CD4-positive, alpha-beta T cell treated with Interleukin-4 for 1 hour (primary cell): ENCODE data around the gene ASB7.
"Not testable (repeated sequence)": the region's sequence is repeated elsewhere in the genome, so short reads cannot be mapped to it uniquely, and the experiment has no call there.

Experiments used
- DNase-seq, 2 donors: peaks; one replicate each; pipeline ENCODE4 v3.0.0-alpha.2; 2020 to 2022

The ASB7 gene

GRCh38 chr15:100602064-100602822 is at the start of gene ASB7, which contains the start of gene LINS1:
TSS of gene ASB7 (plus strand) at chr15:100602589. CDS start at chr15:100612217, 9,628 bp downstream.
TSS of gene LINS1 (minus strand) at chr15:100602184. CDS start at chr15:100580842, 21,342 bp downstream.
- peak; percentile 100 for DNase-seq

- DNase-seq = no peak
Measured at GRCh38 chr15:100553468-100553867, 48.9 kb upstream of the ASB7 start.

GRCh38 chr15:100558771-100559254 is 43.6 kb upstream of the ASB7 start:
- DNase-seq = no peak

- no peak for DNase-seq
Measured at GRCh38 chr15:100559330-100559729, 43.1 kb upstream of the ASB7 start.

- DNase-seq = no peak
Measured at GRCh38 chr15:100560323-100560722, 42.1 kb upstream of the ASB7 start.

GRCh38 chr15:100565591-100565990 is 36.8 kb upstream of the ASB7 start:
- no peak for DNase-seq

GRCh38 chr15:100566850-100567628 is 35.4 kb upstream of the ASB7 start:
- no peak for DNase-seq

GRCh38 chr15:100569391-100569790 is 33.0 kb upstream of the ASB7 start:
- DNase-seq = no peak

- DNase-seq = no peak
Measured at GRCh38 chr15:100570275-100570674, 32.1 kb upstream of the ASB7 start.

- no peak for DNase-seq
Measured at GRCh38 chr15:100570735-100571313, 31.6 kb upstream of the ASB7 start.

- peak; percentile 23 to 56 for DNase-seq
Measured at GRCh38 chr15:100571592-100572167, 30.7 kb upstream of the ASB7 start.

GRCh38 chr15:100572362-100572983 is 29.9 kb upstream of the ASB7 start:
- peak in 1 of 2 donors; percentile 72 for DNase-seq

- DNase-seq = no peak
Measured at GRCh38 chr15:100573526-100573925, 28.9 kb upstream of the ASB7 start.

- DNase-seq = peak; percentile 62 to 79
Measured at GRCh38 chr15:100580414-100580813, 22.0 kb upstream of the ASB7 start.

GRCh38 chr15:100588638-100589242 is 13.6 kb upstream of the ASB7 start:
- DNase-seq = no peak

GRCh38 chr15:100591163-100591562 is 11.2 kb upstream of the ASB7 start:
- DNase-seq = not testable (repeated sequence)

GRCh38 chr15:100591835-100592234 is 10.6 kb upstream of the ASB7 start:
- no peak for DNase-seq

GRCh38 chr15:100592898-100593297 is 9.5 kb upstream of the ASB7 start:
- DNase-seq = no peak

GRCh38 chr15:100593431-100593830 is 9.0 kb upstream of the ASB7 start:
- no peak for DNase-seq

- DNase-seq = peak in 1 of 2 donors; percentile 32
Measured at GRCh38 chr15:100595964-100596363, 6.4 kb upstream of the ASB7 start.

- DNase-seq = peak; percentile 94 to 97
Measured at GRCh38 chr15:100596792-100597191, 5.6 kb upstream of the ASB7 start.

- DNase-seq = peak in 1 of 2 donors; percentile 42
Measured at GRCh38 chr15:100597862-100598261, 4.5 kb upstream of the ASB7 start.
